GM23338 (cell line): ENCODE data around the gene MYO7B. TPM values are rescaled to one million over a fixed set of nuclear protein-coding genes. Genes with fewer than 3 reads are reported as not detected.

Experiments
- ATAC-seq: fragments of 200-7000 bp; cut with Tn5 transposase; 3 replicates; pipeline ENCODE4 v1.9.1; 2020
- DNase-seq: peaks from one replicate; pipeline ENCODE4 v3.0.0-alpha.2; 2015; ENCODE audit warnings: low spot score
- H2AFZ ChIP-seq: fragments of 200-600 bp; sonication (generic); 2 replicates; pipeline ENCODE4 v1.8.0; 2016; ENCODE audit warnings: antibody characterized with exemption, mild to moderate bottlenecking, moderate library complexity
- H3F3A ChIP-seq: fragments of 200-600 bp; sonication (generic); replicated peaks from 2 replicates; pipeline ENCODE4 v1.8.0; 2017; ENCODE audit warnings: antibody characterized with exemption, mixed run types, low read depth
- H3K27ac ChIP-seq: fragments of 200-600 bp; sonication (generic); 2 replicates; pipeline ENCODE4 v1.6.1; 2016; ENCODE audit warnings: low read depth
- H3K27me3 ChIP-seq: fragments of 200-600 bp; sonication (generic); 2 replicates; pipeline ENCODE4 v1.8.0; 2016; ENCODE audit warnings: mild to moderate bottlenecking, mixed run types, moderate library complexity; ENCODE audit not compliant: insufficient read depth
- H3K36me3 ChIP-seq: fragments of 200-600 bp; sonication (generic); 2 replicates; pipeline ENCODE4 v1.8.0; 2016; ENCODE audit warnings: mild to moderate bottlenecking; ENCODE audit not compliant: insufficient read depth
- H3K4me1 ChIP-seq: fragments of 200-600 bp; sonication (generic); 2 replicates; pipeline ENCODE4 v1.8.0; 2016; ENCODE audit warnings: mild to moderate bottlenecking, moderate library complexity; ENCODE audit not compliant: insufficient read depth
- H3K4me2 ChIP-seq: fragments of 200-600 bp; sonication (generic); 2 replicates; pipeline ENCODE4 v1.7.1; 2017; ENCODE audit warnings: mixed run types
- H3K4me3 ChIP-seq: fragments of 200-600 bp; sonication (generic); 2 replicates; pipeline ENCODE4 v1.6.1; 2016; ENCODE audit warnings: mixed run types
- H3K79me2 ChIP-seq: fragments of 200-600 bp; sonication (generic); replicated peaks from 2 replicates; pipeline ENCODE4 v1.8.0; 2017; ENCODE audit warnings: mild to moderate bottlenecking; ENCODE audit not compliant: insufficient read depth
- H3K9me2 ChIP-seq: fragments of 200-600 bp; sonication (generic); 2 replicates; pipeline ENCODE4 v1.8.0; 2017; ENCODE audit not compliant: insufficient read depth
- H4K20me1 ChIP-seq: fragments of 200-600 bp; sonication (generic); replicated peaks from 2 replicates; pipeline ENCODE4 v1.8.0; 2017; ENCODE audit warnings: mild to moderate bottlenecking; ENCODE audit not compliant: insufficient read depth
- H3K27ac Mint-ChIP-seq: 2 replicates; pipeline ENCODE4 v1.8.0; 2020; ENCODE audit warnings: inconsistent platforms, mild to moderate bottlenecking, moderate library complexity, mixed read lengths
- H3K27me3 Mint-ChIP-seq: 3 replicates; pipeline ENCODE4 v1.8.0; 2022; ENCODE audit warnings: low read depth, mild to moderate bottlenecking, moderate library complexity, mixed read lengths, inconsistent platforms; ENCODE audit not compliant: insufficient read depth, poor library complexity
- H3K36me3 Mint-ChIP-seq: 3 replicates; pipeline ENCODE4 v1.8.0; 2021; ENCODE audit warnings: low read depth, mild to moderate bottlenecking, inconsistent platforms, moderate library complexity, mixed read lengths
- H3K4me1 Mint-ChIP-seq: 3 replicates; pipeline ENCODE4 v1.8.0; 2020; ENCODE audit warnings: mild to moderate bottlenecking, inconsistent platforms, mixed read lengths
- H3K4me3 Mint-ChIP-seq: 3 replicates; pipeline ENCODE4 v1.8.0; 2021; ENCODE audit warnings: moderate library complexity, mild to moderate bottlenecking, inconsistent platforms, mixed read lengths
- H3K9me3 Mint-ChIP-seq: 3 replicates; pipeline ENCODE4 v1.8.0; 2020; ENCODE audit warnings: moderate library complexity, mild to moderate bottlenecking, inconsistent platforms, mixed read lengths
- CREB1 ChIP-seq: fragments of 250-450 bp; sonication (Bioruptor Pico); IDR thresholded peaks from 2 replicates; pipeline ENCODE4 v1.5.0; 2020; ENCODE audit warnings: low read depth, mild to moderate bottlenecking, moderate library complexity
- EZH2 ChIP-seq: fragments of 200-600 bp; sonication (generic); IDR thresholded peaks from one replicate; pipeline ENCODE4 v1.8.0; 2017; ENCODE audit warnings: antibody characterized with exemption, mild to moderate bottlenecking, low read depth; ENCODE audit not compliant: unreplicated experiment
- JUNB ChIP-seq: IDR thresholded peaks from one replicate; pipeline ENCODE4 v1.6.1; 2016; ENCODE audit warnings: antibody characterized with exemption; ENCODE audit not compliant: unreplicated experiment
- NANOG ChIP-seq: IDR thresholded peaks from 2 replicates; pipeline ENCODE4 v1.6.1; 2016; ENCODE audit warnings: antibody characterized with exemption, borderline replicate concordance
- POLR2AphosphoS5 ChIP-seq: IDR thresholded peaks from 2 replicates; pipeline ENCODE4 v1.6.1; 2016; ENCODE audit warnings: antibody characterized with exemption, low read depth
- STAT1 ChIP-seq: IDR thresholded peaks from one replicate; pipeline ENCODE4 v1.6.1; 2016; ENCODE audit warnings: antibody characterized with exemption; ENCODE audit not compliant: unreplicated experiment
- ZNF114 ChIP-seq: fragments of 250-450 bp; sonication (Bioruptor Pico); IDR thresholded peaks from 2 replicates; pipeline ENCODE4 v1.5.0; 2020; ENCODE audit warnings: mild to moderate bottlenecking, moderate library complexity
- polyA plus RNA-seq: library from polyadenylated mRNA; unstranded; fragments of >200 nt; fragmentation: Nextera tagmentation; extraction: Ambion mirVana; gene quantifications from 2 replicates; pipeline ENCODE4 v1.2.1, GENCODE V29; 2016
- total RNA-seq: library from RNA; depleted of rRNA; stranded (reverse); fragments of >200 nt; shearing (Covaris generic); gene quantifications from 2 replicates; pipeline ENCODE4 v1.2.3, GENCODE V29; 2014
- TF ChIP-seq, protein P1 (sequence below), 2 experiments: fragments of 200-600 bp in 1 of 2; sonication (generic) in 1 of 2; conservative IDR thresholded peaks; 2 replicates each; pipeline versions ENCODE4 v1.5.1 to v1.6.1; 2016 to 2017; ENCODE audit warnings: antibody characterized with exemption in 2 of 2, low read depth in 2 of 2, mild to moderate bottlenecking in 2 of 2, moderate library complexity in 1 of 2

The MYO7B gene
- total and polyA plus RNA-seq, 2 experiments from 2014 or later: not detected

DNA sequence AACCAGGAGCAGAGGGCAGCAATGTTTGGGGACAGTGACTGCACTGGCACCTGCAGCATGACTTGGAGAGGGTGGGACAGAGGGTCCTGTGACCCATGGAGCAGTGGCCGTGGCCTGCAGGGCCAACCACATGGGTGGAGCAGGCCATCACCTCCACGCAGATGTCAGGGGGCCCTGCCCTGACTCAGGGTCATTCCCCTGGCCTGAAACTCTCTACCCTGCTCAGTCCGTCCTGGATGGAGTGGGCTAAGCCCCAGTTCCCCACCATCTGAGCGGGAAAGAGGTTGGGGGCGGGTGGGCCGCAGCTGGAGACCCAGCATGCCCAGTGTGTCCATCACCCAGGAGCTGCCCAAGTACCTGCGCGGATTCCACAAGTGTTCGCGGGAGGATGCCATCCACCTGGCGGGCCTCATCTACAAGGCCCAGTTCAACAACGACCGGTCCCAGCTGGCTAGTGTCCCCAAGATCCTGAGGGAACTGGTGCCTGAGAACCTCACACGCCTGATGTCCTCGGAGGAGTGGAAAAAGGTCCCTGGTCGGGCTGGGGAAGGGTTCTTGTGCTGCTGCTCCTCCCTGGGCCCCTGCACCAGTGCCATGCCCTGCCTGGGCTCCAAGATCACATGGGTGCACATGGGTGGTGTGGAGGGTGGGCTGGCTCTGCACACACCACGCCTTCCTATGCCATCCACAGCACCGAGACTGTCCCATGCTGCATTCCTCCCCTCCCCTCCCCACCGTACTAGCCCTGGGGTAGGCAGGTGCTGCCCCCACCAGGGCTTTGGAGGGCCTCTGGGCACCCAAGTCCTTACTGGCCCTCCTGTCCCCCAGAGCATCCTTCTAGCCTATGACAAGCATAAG is 100.1 kb downstream of the MYO7B start:
- Mint-ChIP-seq H3K4me1 (peaks cover 7% of the 10 kb centered on the region; the same call in 1 of the 3 replicates), H3K9me3 (no peaks in the 10 kb centered on the region), H3K27ac (no peak overlapping the region), H3K4me3 (no peak overlapping the region), H3K27me3 (peaks cover 3% of the 10 kb centered on the region), H3K36me3 (no peaks in the 10 kb centered on the region)
- H3F3A ChIP-seq: no peaks in the 10 kb centered on the region
- no peaks in the 10 kb centered on the region for H3K9me2 ChIP-seq
- DNase-seq: no peak
- no peak overlapping the region for H3K4me2 ChIP-seq
- no peak overlapping the region for H3K27ac ChIP-seq
- peaks cover 10% of the 10 kb centered on the region; the same call in 1 of the 2 replicates for H3K4me1 ChIP-seq
- no peaks in the 10 kb centered on the region for H4K20me1 ChIP-seq
- H3K36me3 ChIP-seq: no peaks in the 10 kb centered on the region
- ATAC-seq: no peak
- no peak overlapping the region for H3K4me3 ChIP-seq
- TF ChIP-seq, protein P1, sequence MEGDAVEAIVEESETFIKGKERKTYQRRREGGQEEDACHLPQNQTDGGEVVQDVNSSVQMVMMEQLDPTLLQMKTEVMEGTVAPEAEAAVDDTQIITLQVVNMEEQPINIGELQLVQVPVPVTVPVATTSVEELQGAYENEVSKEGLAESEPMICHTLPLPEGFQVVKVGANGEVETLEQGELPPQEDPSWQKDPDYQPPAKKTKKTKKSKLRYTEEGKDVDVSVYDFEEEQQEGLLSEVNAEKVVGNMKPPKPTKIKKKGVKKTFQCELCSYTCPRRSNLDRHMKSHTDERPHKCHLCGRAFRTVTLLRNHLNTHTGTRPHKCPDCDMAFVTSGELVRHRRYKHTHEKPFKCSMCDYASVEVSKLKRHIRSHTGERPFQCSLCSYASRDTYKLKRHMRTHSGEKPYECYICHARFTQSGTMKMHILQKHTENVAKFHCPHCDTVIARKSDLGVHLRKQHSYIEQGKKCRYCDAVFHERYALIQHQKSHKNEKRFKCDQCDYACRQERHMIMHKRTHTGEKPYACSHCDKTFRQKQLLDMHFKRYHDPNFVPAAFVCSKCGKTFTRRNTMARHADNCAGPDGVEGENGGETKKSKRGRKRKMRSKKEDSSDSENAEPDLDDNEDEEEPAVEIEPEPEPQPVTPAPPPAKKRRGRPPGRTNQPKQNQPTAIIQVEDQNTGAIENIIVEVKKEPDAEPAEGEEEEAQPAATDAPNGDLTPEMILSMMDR (conservative IDR thresholded peaks at IDR 0.05; ENCODE audit: low read depth in 2 of 2): peak in 1 of 2 experiments; percentile 20; a peak in 1 of 4 replicates
- TF ChIP-seq CREB1 (no peak), EZH2 (no peak), STAT1 (no peak), POLR2AphosphoS5 (no peak)
- H3K27me3 ChIP-seq: no peaks in the 10 kb centered on the region
- H2AFZ ChIP-seq: no peak overlapping the region
- no peaks in the 10 kb centered on the region for H3K79me2 ChIP-seq

DNA sequence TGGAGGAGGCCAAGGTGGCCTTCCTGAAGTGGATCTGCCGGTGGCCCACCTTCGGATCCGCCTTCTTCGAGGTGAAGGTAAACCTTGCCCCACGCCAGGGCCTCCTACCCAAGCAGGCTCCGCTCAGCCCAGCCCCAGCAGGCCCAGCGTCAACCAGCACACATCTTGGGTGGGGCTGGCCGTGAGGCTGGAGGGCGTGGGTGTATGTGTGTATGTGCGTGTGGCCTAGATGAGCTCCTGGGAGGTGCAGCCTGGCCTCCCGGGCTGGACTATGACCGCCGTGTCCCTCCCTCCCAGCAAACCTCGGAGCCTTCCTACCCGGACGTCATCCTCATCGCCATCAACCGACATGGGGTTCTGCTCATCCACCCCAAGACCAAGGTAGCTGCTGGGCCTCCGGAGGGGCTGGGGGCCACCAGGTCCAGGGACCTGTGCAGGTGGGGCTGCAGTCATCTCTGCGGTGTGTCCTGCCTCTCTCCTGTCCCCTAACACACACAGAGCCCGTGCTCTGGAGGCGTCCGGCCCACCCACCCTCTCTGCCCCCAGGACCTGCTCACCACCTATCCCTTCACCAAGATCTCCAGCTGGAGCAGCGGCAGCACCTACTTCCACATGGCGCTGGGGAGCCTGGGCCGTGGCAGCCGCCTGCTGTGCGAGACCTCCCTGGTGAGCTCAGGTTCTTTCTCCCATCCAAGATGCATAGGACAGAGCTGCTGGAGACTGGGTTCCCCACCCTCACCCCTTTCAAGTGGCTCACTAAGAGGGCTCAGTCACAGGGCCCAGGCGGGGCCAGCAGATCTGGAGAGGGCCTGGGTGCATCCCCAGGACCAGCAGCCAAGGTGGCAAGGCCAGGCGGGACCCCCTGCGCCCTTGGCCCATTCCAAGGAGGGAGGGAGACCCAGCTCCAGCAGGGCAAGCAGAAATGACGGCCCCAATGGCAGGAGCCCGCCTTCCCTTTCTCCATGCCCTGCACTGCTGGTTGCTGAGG is 101.1 kb downstream of the MYO7B start:
- no peaks in the 10 kb centered on the region for H3K79me2 ChIP-seq
- H3K4me2 ChIP-seq: no peak overlapping the region
- no peak overlapping the region for H2AFZ ChIP-seq
- Mint-ChIP-seq H3K4me3 (no peak overlapping the region), H3K4me1 (peaks cover 7% of the 10 kb centered on the region; the same call in 1 of the 3 replicates), H3K27ac (no peak overlapping the region), H3K36me3 (no peaks in the 10 kb centered on the region), H3K27me3 (peaks cover 3% of the 10 kb centered on the region), H3K9me3 (no peaks in the 10 kb centered on the region)
- H4K20me1 ChIP-seq: no peaks in the 10 kb centered on the region
- peaks cover 10% of the 10 kb centered on the region; the same call in 1 of the 2 replicates for H3K4me1 ChIP-seq
- H3K36me3 ChIP-seq: no peaks in the 10 kb centered on the region
- H3K4me3 ChIP-seq: no peak overlapping the region
- no peaks in the 10 kb centered on the region for H3K27me3 ChIP-seq
- no peaks in the 10 kb centered on the region for H3F3A ChIP-seq
- ATAC-seq (no peak), DNase-seq (no peak)
- no peak overlapping the region for H3K27ac ChIP-seq
- TF ChIP-seq STAT1 (no peak), JUNB (no peak), ZNF114 (no peak), EZH2 (no peak), CREB1 (no peak), NANOG (no peak)
- TF ChIP-seq, protein P1 (conservative IDR thresholded peaks at IDR 0.05; ENCODE audit: low read depth in 2 of 2): no peak
- H3K9me2 ChIP-seq: no peaks in the 10 kb centered on the region
